ENCODE measurements around the gene BTD.
"Not testable (repeated sequence)": the region's sequence is repeated elsewhere in the genome, so short reads cannot be mapped to it uniquely, and the experiment has no call there.

BTD gene

DNA sequence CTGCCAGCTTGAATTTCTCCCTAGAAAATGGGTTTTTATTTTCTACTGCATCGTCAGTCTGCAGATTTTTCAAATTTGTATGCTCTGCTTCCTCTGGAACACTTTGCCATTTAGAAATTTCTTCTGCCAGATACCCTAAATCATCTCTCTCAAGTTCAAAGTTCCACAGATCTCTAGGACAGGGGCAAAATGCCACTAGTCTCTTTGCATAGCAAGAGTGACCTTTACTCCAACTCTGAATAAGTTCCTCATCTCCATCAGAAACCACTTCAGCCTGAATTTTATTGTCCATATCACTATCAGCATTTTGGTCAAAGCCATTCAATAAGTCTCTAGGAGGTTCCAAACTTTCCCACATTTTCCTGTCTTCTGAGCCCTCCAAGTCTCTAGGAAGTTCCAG, 3.0 kb downstream of the BTD start:
- not testable (repeated sequence) for DNase-seq (ENCODE audit: low spot score)

DNA sequence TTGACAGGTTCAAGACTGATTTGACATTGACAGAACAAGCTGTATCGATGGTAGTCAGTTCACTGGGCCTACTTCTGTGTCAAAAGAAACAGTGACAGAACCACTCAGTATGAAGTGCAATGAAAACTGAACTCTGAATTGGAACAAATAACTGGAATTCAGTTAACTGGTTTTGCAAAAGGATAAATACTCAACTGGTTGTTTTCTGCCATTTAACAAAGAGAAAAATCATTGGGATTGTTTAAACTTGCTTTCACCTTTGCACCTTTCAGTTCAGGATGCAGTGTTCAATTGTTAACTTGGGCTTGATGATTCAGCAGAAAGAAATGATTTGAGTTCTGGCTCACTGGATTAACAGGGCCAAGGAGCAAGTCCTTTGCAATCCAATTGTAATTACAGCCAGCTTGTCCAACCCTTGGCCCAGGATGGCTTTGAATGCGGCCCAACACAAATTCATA, 4.9 kb downstream of the BTD start:
- DNase-seq (ENCODE audit: low spot score) = no peak

DNA sequence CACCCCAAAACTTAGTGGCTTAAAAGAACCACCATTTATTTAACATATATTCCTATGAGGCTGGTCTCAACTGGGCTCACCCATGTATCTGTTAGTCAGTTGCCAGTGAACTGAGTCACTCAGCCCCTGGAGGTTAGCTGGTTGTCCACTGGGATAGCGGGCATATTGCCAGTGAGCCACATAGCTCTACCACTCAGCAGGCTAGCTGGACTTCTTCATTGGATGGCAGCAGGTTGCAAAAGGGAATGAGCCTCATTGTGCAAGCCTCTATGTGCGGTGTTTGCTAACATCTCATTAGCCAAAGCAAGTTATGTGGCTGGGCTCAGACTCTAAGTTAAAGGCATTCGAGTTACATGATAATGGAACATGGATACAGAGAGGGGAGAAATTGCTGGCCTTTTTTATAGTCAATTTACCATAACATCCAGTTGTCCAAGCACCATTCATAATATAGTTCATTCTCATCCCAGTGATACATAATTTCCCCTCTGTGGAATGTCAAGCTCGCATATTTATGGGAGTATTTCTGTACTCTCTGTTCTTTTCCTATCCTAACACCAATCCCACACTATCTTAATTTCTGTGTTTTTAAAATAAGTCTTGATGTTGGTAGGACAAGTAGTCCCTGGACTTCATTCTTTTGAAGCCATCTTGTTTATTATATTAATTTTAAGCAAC, 8.7 kb downstream of the BTD start:
- DNase-seq (ENCODE audit: low spot score) = no peak

DNA sequence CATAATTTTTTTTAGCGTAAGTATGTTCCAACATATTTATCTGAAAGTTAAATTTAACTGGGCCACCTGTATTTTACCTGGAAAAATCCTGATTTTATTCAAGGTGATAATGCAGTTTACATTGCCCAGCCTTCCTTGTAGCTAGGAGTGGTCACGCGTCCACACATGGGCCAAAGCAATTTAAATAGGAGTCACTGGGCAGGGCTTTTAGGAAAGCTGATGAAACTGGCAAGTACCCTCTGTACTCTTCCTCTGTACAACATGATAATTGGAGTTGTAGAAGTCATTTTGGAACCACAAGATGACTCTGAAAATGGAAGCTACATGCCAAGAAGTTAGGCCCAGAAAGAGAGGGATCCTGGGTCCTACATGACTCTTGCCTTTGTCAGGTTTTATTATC, 9.5 kb downstream of the BTD start:
- no peak for DNase-seq (ENCODE audit: low spot score)

DNA sequence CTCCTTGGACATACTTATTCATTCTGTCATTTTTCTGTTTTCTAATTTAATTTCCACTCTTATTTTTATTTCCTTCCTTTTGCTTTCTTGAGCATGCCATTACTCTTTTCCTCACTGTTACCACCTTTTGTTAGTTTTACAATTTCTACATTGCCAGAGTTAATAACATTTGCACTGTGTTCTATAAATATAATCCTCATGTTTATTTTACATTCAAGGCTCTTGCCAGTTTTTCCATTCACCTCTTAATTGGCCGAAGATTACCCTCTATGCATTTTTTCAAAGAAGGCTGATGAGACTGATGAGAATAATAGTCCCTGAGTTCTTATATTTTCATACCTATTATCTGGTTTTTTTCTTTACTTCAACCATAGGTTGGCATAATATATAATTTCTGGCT, 10.5 kb downstream of the BTD start:
- no peak for DNase-seq (ENCODE audit: low spot score)

DNA sequence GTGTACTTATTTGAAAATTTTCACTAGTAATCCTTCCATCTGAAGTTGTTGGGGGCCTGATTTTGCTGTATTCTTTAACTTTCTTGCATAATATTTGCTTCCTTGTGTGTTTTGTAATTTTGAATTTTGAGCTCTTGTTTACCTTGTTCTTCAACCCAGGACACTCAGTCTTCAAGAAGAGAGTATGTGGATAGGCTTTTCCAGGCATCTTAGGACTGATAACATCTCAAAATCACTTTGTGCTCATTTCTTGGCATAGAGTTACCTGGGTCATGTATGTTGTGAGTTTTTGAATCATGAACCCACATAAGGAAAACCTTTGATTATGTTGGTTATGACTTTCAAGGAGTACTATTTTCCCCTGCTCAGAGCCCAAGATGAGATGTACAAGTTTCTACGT, 13.4 kb downstream of the BTD start:
- DNase-seq (ENCODE audit: low spot score) = no peak

DNA sequence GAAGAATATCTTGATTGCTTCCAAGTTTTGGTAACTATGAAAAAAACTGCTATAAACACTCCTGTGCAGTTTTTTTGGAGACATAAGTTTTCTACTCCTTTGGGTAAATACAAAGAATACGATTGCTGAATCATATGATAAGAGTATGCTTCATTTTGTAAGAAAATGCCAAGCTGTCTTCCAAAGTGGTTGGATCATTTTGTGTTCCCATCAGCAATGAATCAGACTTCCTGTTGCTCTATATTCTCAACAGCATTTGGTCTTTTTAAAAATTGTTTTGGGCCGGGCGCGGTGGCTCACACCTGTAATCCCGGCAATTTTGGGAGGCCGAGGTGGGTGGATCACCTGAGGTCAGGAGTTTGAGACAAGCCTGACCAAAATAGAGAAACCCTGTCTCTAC, 14.5 kb downstream of the BTD start:
- DNase-seq (ENCODE audit: low spot score) = no peak

DNA sequence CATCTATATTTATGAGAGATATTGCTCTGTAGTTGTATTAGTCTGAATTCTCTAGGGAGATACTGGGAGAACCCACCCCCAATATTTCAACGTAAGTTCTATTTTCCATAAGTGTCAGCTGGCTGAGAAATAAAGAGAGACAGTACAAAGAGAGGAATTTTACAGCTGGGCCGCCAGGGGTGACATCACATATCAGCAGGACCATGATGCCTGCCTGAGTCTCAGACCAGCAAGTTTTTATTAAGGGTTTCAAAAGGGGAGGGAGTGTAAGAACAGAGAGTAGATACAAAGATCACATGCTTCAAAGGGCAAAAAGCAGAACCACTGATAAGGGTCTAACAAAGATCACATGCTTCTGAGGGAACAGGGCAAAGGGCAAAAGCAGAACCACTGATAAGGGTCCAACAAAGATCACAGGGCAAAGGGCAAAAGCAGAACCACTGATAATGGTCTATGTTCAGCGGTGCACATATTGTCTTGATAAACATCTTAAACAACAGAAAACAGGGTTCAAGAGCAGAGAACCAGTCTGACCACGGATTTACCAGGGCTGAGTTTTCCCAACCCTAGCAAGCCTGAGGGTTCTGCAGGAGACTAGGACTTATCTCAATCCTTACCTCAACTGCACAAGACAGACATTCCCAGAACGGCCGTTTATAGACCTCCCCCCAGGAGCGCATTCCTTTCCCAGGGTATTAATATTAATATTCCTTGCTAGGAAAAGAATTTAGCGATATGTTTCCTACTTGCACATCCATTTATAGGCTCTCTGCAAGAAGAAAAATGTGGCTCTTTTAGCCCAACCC, 18.3 kb downstream of the BTD start:
- DNase-seq (ENCODE audit: low spot score) = not testable (repeated sequence)

DNA sequence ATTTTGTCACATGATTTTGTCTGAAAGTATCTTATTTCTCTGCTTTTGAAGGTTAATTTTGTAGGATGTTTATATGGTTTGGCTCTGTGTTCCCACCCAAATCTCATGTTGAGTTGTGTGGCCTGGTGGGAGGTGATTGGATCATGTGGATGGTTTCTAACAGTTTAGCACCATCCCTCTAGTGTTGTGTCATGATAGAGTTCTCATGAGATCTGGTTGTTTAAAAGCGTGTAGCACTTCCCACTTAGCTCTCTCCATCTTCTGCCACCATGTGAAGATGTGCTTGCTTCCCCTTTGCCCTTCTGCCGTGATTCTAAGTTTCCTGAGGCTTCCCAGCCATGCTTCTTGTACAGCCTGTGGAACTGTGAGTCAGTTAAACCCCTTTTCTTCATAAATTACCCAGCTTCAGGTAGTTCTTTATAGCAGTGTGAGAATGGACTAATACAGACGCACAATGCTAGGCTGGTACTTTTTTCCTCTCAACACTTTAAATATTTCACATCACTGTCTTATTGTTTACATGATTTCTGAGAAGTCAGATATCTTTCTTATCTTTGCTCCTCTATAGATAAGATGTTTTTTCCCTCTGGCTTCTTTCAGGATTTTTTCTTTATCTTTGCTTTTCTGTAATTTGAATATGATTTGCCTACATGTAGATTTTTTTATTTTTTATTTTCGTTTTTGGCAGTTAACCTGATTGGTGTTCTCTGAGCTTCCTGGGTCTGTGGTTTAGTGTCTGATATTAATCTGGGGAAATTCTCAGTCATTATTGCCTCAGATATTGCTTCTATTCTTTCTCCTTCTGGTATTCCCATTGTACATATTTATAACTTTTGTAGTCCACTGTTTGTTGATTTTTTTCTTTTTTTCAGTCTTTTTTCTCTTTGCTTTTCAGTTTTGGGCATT, 22.2 kb downstream of the BTD start:
- DNase-seq (ENCODE audit: low spot score) = no peak

DNA sequence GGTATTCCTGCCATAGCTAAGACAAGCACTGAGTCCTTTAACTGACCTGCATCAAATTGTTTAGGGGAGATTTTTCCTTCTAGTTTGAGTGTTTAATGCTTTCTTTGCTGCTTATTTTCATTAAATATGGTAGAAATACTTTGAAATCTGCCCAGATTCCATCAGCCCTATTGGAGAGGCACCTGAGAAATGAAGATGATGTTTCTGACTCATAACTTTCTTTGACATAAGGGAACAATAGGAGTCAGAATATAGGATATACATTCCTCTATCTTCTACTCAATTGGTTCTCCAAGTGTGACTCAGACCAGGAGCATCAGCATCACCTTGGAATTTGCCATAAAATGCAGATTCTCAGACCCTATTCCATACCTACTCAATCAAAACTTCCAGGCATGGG, 27.4 kb downstream of the BTD start:
- no peak for DNase-seq (ENCODE audit: low spot score)

DNA sequence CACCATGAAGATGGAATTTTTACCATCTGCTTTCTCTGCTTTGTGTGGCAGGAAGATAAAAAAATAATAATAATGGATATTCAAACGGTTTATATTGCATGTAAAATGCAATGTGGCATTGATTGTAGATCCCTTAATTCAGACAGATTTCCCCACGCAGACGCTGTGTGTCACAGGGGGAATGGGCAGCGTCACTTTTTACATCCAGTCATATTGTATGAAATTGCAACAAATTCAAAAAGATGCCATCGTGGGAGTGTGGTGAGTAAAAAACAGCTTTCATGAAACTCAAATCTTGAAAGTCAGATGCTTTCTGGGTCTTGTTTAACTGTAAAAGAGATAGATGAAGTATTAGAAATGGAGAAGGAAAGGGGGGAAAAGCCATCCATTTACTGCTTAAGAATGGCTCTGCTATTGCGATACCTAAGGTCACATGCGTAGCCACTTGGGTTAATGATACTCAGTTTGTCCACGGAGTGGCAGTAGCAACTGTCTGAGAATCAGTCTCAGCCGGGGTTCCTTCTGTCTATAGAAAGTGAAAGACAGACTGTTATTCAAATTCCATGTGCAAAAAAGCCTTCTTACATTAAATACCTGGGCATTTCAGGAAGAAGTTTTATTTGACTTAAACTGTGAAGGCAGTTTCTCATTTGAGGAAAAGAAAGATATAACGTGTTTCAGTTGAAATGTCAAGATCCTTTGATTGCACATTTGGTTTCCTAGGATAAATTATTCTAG, 28.5 kb downstream of the BTD start:
- DNase-seq (ENCODE audit: low spot score) = peak; percentile 74

DNA sequence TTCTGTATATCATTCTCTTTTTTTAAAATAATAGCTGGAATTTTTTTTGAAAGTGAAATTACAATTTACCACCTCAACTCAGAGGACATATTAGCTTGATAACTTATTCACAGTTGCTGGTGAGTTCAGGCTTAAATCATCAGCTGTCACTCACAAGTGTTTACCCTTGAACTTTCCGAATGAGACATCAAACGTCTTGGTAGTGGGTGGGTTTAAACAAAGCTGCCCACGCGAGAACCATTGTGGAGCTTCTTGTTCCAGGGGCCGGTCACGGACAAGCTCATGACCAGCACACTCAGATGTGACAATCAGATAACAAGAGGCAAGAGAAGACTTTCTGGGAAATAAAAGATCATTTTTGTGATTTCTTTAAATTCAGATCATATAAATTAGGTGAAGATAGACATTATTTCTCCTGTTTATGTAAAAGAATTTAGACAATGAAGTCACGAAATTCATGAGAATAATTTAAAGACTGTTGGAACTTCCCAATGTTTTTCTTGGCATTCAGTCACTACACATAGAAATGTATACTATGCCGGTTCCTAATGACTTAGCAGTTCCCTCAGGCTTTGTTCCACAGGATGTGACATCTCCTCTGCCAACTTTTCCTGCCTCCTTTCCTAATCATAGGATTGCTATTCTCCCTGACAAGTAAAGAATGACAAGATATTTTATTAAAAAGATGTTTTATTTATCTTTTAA, 29.3 kb downstream of the BTD start:
- DNase-seq (ENCODE audit: low spot score) = no peak

DNA sequence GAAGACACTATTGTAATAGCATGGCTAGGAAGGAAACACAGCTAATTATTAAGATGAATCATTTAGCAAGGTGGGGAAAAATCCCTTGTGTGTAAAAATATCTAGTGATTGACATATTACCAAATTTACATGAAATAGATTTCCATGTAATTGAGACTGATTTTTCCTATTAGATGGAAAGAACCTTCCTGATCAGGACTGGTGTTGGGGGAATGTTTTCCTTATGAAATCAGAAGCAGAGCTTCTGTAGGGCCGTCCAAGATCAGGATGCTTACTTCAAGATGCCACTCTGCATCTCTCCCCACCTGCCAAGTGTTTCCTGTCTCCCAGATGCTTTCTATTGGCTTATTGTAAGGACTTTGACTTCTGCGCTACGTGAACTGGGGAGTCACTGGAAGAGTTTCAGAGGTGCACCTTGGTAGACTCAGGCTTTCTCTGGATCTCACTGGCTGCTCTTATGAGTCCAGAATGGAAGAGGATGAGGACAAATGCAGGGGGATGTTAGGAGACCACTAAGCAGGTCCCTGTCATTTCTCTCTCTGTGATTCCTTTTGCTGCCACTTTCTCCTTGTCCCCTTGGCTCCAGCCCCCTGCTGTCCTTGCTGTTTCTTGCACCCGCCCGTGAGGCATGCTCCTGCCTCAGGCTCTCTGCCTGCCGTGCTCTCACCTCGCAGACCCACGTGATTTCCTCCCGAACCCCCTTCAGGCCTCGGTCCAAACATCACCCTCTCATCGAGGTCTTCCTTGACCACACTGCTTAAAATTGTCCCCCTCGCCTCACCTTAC, 30.1 kb downstream of the BTD start:
- no peak for DNase-seq (ENCODE audit: low spot score)

DNA sequence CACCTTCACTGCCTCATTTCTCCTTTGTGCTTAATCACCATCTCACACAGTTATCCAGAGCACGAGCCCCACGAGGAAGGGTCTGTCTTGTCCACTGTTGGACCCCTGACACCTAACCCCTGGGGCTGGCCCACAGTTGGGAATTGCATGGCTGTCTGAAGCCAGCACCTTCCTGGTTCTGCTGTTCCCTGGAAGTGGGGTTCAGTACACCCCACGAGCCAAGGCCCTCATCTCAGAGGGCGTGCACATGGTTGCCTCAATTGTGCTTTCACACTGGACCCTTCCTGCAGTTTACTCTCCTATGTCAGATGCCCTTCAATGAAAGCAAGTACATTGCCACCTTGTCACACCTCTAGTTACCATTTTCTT, 30.7 kb downstream of the BTD start:
- no peak for DNase-seq (ENCODE audit: low spot score)

DNA sequence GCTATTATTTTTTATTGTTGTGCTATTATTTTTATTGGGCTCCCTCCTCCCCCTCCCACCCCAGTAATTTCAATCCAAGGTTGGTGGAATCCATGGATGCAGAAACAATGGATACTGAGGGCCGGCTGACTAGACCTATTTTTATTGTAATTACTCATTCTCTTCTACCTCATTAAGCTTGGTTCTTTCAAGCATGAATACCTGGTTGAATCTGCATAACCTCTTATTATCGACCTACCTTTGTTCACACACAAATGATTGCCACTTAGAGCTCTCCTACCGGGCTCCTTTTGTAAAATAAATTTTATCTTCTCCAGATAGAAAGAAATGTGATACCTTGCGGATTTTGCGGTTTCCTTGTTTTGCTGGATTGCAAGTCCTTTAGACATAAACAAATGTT, 31.6 kb downstream of the BTD start:
- DNase-seq (ENCODE audit: low spot score) = no peak

DNA sequence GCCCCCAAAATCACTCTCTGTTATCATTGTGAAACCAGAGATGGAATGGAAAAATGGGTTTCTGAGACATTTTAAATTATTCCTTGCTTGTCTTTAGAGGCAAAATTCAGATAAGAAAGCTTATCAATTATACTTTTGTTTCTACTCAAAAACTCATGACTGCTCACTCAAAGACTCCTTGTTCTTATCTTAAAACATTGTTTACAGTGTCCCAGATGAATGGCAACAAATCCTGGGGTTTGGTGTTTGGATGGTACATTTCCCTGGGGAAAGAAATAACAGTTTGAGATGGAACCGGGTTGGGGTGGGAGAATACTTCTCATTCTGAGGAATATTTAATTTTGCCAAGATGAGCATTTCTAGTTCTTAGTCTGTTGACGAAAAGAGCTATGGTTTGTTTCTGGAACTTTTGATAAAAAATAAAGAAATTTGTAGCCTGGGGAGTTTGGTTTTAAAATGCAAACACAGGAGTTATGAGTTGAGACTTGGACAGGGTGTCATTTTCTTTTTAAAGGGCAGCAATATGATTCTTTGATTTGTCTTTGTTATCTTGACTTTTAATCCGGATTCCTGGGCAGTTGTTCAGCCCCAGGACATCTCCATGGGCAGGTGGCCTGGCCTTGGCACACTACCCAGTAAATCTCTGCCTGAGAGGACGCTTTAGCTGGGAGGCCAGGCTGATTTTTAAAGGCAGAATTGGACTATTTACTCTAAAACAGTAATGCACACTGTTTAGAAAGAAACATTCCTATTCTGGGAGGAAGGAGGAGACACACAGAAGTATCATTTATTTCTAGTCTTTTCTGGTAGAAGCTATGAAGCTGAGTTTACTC, 32.4 kb downstream of the BTD start:
- no peak for DNase-seq (ENCODE audit: low spot score)

DNA sequence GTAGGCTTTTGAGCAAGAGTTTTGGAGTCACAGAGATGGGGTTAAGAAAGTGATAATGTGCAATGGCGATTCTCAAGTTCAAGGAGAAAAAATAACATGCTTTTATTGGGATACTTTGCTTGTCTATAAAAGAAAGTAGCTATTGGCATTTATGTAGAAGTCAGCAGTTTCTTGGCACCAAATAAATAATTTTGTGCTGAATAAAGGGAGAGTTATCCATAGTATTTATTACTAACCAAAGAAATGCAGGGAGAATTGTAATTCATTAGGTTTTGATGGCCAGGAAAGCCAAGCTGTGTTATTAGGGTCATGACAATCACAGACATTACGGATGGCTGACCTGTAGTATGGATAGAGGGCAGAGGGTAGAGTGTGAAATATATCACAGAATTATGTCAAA, 33.1 kb downstream of the BTD start:
- DNase-seq (ENCODE audit: low spot score) = no peak

DNA sequence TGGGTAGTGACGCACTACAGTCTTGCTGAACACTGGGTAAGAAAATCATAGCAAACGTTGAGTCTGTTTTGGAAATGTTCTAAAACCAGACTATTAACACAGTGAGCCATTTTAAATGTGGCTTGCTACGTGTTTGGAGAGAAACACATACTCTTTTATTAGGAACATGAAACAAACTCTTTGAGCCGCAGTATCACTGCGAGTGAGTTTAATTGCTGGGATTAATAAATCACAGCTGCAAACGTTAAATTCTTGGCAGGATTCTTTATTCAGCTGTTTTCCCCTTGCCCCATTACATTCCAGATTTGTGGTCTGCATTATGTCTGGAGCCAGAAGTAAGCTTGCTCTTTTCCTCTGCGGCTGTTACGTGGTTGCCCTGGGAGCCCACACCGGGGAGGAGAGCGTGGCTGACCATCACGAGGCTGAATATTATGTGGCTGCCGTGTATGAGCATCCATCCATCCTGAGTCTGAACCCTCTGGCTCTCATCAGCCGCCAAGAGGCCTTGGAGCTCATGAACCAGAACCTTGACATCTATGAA, 33.6 kb downstream of the BTD start:
- no peak for DNase-seq (ENCODE audit: low spot score)

DNA sequence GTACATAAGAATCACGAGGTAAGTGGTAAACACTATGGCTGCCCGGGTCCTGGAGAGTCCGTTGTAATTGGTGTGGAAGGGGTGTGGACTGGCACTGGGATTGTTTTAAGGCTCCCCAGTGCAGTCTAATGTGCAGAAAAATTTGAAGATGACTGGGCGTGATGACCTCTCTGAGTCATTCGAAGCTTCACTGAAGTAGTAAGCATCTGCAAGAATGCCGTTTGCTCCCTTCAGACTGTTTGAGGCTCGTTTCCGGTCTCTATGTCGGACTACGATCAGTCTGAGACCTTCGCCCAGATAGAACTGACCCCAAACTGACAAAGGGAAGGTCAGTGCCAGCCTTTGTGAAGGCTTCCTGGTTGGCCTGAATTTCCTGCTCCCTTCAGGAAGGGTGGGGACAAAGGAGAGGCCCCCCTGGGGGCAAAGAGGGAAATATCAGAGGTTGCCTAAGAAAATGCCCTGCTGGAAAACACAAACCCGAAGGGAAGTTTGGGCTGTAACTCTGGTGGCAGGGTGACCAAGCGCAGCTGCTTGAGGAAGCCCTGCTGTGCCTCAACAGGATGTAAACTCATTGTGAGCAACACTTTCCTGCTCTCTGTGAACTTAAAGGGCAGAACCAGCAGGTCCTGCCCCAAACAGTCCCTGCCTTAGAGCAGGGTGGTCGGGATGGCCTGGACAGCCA, 34.6 kb downstream of the BTD start:
- DNase-seq (ENCODE audit: low spot score) = peak; percentile 30

Data from iPS-NIHi11 (cell line).